Astrocyte (in vitro differentiated cells and primary cell): ENCODE measurements around the gene CPSF2.

Experiments used
- EZH2 ChIP-seq: IDR thresholded peaks from 2 replicates; pipeline ENCODE4 v1.6.1; 2012; ENCODE audit warnings: mild to moderate bottlenecking, low read length, inconsistent platforms; ENCODE audit not compliant: insufficient read depth
- TF ChIP-seq, protein P1 (sequence below): IDR thresholded peaks from 2 replicates; pipeline ENCODE4 v1.5.1; 2011; ENCODE audit warnings: low read depth, mild to moderate bottlenecking, inconsistent platforms, low read length, moderate library complexity; ENCODE audit not compliant: insufficient read depth

DNA sequence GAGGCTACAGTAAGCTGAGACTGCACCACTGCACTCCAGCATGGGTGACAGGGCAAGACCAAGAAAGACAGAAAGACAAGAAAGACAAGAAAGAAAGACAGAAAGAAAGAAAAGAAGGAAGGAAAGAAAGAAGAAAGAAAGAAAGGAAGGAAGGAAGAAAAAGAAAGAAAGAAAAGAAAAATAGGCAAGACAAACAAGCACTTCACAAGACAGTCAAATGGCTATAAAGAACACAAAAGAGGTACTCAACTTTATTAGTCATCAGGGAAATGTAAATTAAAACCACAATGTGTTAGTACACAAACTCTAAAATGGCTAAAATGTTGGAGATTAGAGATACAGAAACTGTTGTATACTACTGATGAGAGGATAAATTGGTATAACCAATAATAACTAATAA lies 22.0 kb upstream of the CPSF2 start:
- TF ChIP-seq, protein P1, sequence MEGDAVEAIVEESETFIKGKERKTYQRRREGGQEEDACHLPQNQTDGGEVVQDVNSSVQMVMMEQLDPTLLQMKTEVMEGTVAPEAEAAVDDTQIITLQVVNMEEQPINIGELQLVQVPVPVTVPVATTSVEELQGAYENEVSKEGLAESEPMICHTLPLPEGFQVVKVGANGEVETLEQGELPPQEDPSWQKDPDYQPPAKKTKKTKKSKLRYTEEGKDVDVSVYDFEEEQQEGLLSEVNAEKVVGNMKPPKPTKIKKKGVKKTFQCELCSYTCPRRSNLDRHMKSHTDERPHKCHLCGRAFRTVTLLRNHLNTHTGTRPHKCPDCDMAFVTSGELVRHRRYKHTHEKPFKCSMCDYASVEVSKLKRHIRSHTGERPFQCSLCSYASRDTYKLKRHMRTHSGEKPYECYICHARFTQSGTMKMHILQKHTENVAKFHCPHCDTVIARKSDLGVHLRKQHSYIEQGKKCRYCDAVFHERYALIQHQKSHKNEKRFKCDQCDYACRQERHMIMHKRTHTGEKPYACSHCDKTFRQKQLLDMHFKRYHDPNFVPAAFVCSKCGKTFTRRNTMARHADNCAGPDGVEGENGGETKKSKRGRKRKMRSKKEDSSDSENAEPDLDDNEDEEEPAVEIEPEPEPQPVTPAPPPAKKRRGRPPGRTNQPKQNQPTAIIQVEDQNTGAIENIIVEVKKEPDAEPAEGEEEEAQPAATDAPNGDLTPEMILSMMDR = no peak
- TF ChIP-seq EZH2 = no peak
